HFF-Myc (cell line): ENCODE measurements around the gene GXYLT1.

Experiments used
- DNase-seq: peaks from one replicate; pipeline ENCODE4 v3.0.0-alpha.2; 2011; ENCODE audit warnings: low read depth; ENCODE audit errors: extremely low read depth
- H3K4me3 ChIP-seq: replicated peaks from 2 replicates; pipeline ENCODE4 v1.5.1; 2011; ENCODE audit warnings: low read depth, mild to moderate bottlenecking, control low read depth, low read length
- TF ChIP-seq, protein P1 (sequence below): IDR thresholded peaks from 2 replicates; pipeline ENCODE4 v1.5.1; 2012; ENCODE audit warnings: mild to moderate bottlenecking, low read depth, low read length, control low read depth; ENCODE audit errors: missing control alignments

The GXYLT1 gene

DNA sequence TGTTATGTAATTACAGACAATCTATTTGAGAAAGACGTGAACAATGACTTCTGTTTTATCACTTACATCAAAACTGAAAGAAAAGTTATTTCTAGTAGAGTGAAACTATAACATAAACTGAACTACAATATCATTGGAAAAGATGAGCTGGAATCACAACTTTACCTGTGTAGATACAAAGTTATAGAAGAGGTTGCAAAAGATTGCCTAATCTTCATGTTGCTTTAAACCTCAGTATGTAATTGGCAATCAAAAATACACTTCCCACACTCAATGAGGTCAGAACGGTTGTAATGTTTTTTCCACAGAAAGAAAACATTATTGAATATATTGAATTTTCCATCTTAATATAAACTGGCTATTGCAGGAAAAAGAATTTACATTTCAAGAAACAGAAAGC is 37.7 kb upstream of the GXYLT1 start:
- TF ChIP-seq, protein P1, sequence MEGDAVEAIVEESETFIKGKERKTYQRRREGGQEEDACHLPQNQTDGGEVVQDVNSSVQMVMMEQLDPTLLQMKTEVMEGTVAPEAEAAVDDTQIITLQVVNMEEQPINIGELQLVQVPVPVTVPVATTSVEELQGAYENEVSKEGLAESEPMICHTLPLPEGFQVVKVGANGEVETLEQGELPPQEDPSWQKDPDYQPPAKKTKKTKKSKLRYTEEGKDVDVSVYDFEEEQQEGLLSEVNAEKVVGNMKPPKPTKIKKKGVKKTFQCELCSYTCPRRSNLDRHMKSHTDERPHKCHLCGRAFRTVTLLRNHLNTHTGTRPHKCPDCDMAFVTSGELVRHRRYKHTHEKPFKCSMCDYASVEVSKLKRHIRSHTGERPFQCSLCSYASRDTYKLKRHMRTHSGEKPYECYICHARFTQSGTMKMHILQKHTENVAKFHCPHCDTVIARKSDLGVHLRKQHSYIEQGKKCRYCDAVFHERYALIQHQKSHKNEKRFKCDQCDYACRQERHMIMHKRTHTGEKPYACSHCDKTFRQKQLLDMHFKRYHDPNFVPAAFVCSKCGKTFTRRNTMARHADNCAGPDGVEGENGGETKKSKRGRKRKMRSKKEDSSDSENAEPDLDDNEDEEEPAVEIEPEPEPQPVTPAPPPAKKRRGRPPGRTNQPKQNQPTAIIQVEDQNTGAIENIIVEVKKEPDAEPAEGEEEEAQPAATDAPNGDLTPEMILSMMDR, result no peak
- H3K4me3 ChIP-seq, result no peak overlapping the region
- DNase-seq, result no peak

DNA sequence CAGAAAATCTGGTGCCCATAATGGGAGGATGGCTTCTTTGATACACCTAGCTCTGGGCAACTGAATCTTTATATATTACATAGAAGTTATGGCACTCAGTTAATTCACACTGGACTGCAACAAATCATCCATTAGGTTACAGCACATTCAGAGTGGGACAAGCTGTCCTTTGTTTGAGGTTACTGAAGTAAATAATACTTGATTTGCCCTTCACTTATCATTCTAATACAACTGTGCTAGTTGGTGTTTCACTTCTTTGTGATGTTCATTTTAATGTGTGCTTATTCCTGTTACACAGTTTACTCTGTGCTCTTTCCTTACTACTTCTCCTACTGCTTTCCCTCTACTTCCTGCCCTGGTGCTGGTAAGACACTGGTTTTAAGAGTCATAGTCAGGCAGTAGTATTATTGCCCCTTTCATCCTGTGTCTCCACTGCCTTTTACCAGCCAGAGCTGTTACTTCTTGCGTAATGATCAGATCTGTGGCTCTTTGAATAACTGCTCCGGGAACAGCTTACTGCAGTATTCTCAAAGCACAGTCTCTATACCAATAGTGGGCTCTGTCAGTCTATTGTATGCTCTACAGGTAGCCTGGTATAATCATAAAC is 36.4 kb upstream of the GXYLT1 start:
- TF ChIP-seq, protein P1, result no peak
- no peak for DNase-seq
- H3K4me3 ChIP-seq, result no peak overlapping the region

GRCh38 chr12:42178101-42178500 is 33.4 kb upstream of the GXYLT1 start:
- H3K4me3 ChIP-seq, result no peak overlapping the region
- no peak for DNase-seq
- TF ChIP-seq, protein P1, result no peak

DNA sequence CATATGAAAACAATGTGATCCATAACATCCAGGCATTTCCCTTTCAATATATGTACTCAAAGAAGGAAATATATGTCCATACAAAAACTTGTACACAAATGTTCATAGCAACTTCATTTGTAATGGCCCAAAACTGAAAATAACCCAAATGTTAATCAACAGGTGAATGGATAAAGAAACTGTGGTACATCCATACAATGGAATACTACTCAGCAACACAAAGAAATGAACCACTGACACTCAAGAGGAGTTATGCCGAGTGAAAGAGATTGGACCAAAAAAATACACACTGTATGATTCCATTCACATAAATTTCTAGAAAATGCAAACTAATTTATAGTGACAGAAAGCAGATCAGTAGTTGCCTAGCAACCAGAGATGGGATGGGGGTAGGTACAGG is 30.3 kb upstream of the GXYLT1 start:
- DNase-seq, result no peak
- TF ChIP-seq, protein P1, result no peak
- H3K4me3 ChIP-seq, result no peak overlapping the region

GRCh38 chr12:42173961-42174521 is 29.4 kb upstream of the GXYLT1 start:
- TF ChIP-seq, protein P1, result no peak
- no peak overlapping the region for H3K4me3 ChIP-seq

DNA sequence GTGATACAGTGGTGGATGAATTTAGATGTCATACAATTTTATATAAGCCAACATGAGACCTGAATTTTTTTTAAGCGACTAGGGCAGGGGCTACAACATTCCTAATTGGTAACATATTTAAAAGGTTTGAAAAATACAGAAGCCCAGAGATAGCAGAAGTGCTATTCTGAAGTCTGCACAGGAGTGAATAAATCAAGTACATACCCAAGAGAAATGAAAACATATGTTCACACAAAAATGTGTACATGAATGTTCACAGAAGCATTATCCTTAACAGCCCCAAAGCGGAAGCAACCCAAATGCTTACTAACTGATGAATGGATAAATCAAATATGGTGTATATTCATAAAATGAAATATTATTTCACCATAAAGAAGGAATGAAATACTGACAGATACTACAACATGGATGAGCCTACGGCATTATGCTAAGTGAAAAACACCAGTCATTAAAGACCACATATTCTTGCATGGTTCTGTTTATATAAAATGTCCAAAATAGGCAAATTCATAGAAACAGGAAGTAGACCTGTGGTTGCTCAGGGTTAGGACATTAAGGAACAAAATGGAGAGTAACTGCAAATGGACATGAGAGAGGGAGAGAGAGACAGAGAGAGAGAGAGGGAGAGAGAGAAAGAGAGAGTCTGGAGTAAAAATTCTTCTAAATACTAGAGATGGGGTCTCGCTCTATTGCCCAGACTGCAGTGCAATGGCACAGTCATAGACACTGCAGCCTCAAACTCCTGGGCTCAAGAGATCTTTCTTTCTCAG is 28.0 kb upstream of the GXYLT1 start:
- TF ChIP-seq, protein P1, result no peak
- no peak overlapping the region for H3K4me3 ChIP-seq
- no peak for DNase-seq

More at GRCh38 chr12:42173961-42174521, 29.4 kb upstream of the GXYLT1 start:
- no peak for DNase-seq
